ENCODE results near the gene JAM2. TPM values are rescaled to one million over a fixed set of nuclear protein-coding genes. Genes with fewer than 3 reads are reported as not detected.

The JAM2 gene
- total RNA-seq, 1 experiment from 2014 or later: 2.6 TPM

DNA sequence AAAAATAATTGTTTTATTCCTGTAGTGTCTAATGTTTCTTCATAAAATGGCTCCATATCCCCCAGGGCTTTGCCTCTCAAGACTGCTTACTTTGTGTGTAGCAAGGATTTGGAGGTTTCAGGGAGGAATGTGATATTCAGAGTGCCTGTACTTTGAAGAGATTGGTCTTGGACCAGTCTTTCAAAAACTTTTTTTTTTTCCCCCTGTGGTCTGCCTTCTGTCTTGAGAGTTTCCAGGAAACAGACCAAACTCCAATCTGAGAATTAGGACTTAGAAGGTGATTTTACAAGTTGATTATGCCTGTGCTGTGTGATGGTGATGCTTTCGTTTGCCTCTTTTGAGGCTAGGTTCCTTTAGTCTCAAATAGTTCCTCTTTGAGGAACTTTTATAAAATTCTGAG lies 121.6 kb downstream of the JAM2 start:
- Histone ChIP-seq H2BK5ac (ENCODE audit: insufficient read length, low read length) (no peak overlapping the region), H3K23ac (ENCODE audit: insufficient read length, low read depth, low read length) (no peak overlapping the region), H3K18ac (ENCODE audit: insufficient read length, low read depth, low read length) (no peak overlapping the region), H3K79me2 (ENCODE audit: insufficient read depth, low read length) (no peaks in the 10 kb centered on the region), H3K27me3 (ENCODE audit: insufficient read depth, low read length) (no peaks in the 10 kb centered on the region), H3K9ac (ENCODE audit: extremely low read depth, insufficient read length, low read length) (no peak overlapping the region), H3K23me2 (ENCODE audit: insufficient read length, low read depth, low read length, poor library complexity, severe bottlenecking) (no peaks in the 10 kb centered on the region), H3K4ac (ENCODE audit: low read depth, low read length) (no peak overlapping the region), H4K5ac (ENCODE audit: insufficient read length, low read depth, low read length) (no peak overlapping the region), H2AFZ (ENCODE audit: low read length) (no peak overlapping the region), H3K14ac (ENCODE audit: insufficient read depth, low read length) (no peak overlapping the region), H2BK120ac (ENCODE audit: low read depth, low read length, poor library complexity, severe bottlenecking) (no peak overlapping the region), H3K9me3 (ENCODE audit: control insufficient read depth, low read depth, low read length) (no peaks in the 10 kb centered on the region), H3K56ac (ENCODE audit: insufficient read length, low read depth, low read length) (no peak overlapping the region), H4K8ac (replicated peaks; ENCODE audit: insufficient read length, low read depth, low read length) (no peak overlapping the region), H4K20me1 (ENCODE audit: control insufficient read depth, insufficient read depth, insufficient read length) (no peaks in the 10 kb centered on the region), H3K27ac (ENCODE audit: insufficient read length, low read depth, low read length) (no peak overlapping the region), H2AK5ac (ENCODE audit: insufficient read length, low read length) (no peak overlapping the region), H3T11ph (ENCODE audit: low read length) (no peak overlapping the region), H3K4me1 (ENCODE audit: insufficient read depth, low read length) (no peaks in the 10 kb centered on the region), H2BK12ac (ENCODE audit: insufficient read length, low read depth, low read length) (no peak overlapping the region), H3K4me2 (ENCODE audit: insufficient read depth, insufficient read length, low read length) (no peak overlapping the region), H2BK15ac (ENCODE audit: low read depth, low read length) (no peak overlapping the region), H4K91ac (ENCODE audit: insufficient read length, low read depth, low read length) (no peak overlapping the region), H3K79me1 (ENCODE audit: insufficient read depth, low read depth, low read length, poor library complexity, severe bottlenecking) (no peaks in the 10 kb centered on the region), H2BK20ac (ENCODE audit: low read depth, low read length, poor library complexity, severe bottlenecking) (no peak overlapping the region)
- no peaks in the 10 kb centered on the region for H3K4me1 Mint-ChIP-seq
- no peaks in the 10 kb centered on the region for H3K27me3 Mint-ChIP-seq (ENCODE audit: low read depth)
- no CpG with 5 or more reads among the region's 1 CpG for WGBS (ENCODE audit: extremely low coverage, insufficient read length, low lambda C conversion rate)
- no peak for DNase-seq
- TF ChIP-seq, protein P1, sequence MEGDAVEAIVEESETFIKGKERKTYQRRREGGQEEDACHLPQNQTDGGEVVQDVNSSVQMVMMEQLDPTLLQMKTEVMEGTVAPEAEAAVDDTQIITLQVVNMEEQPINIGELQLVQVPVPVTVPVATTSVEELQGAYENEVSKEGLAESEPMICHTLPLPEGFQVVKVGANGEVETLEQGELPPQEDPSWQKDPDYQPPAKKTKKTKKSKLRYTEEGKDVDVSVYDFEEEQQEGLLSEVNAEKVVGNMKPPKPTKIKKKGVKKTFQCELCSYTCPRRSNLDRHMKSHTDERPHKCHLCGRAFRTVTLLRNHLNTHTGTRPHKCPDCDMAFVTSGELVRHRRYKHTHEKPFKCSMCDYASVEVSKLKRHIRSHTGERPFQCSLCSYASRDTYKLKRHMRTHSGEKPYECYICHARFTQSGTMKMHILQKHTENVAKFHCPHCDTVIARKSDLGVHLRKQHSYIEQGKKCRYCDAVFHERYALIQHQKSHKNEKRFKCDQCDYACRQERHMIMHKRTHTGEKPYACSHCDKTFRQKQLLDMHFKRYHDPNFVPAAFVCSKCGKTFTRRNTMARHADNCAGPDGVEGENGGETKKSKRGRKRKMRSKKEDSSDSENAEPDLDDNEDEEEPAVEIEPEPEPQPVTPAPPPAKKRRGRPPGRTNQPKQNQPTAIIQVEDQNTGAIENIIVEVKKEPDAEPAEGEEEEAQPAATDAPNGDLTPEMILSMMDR (conservative IDR thresholded peaks at IDR 0.05): no peak
- H3K27ac Mint-ChIP-seq: no peak overlapping the region
- peaks cover 6 to 61% (median 55%) of the 10 kb centered on the region in 3 experiments; a peak in 5 of 7 replicates for H3K36me3 Mint-ChIP-seq (ENCODE audit: insufficient read depth in 1 of 3, low read depth in 3 of 3)
- H3K9me3 Mint-ChIP-seq: no peaks in the 10 kb centered on the region
- H3K4me3 Mint-ChIP-seq: no peak overlapping the region
